Chondrocyte (in vitro differentiated cells): ENCODE results near the gene OSBPL2. TPM values are rescaled to one million over a fixed set of nuclear protein-coding genes. Genes with fewer than 3 reads are reported as not detected.

ENCODE experiments used
- DNase-seq: peaks from one replicate; pipeline ENCODE4 v3.0.0; 2021; ENCODE audit warnings: mixed read lengths, low spot score
- H3K27ac Mint-ChIP-seq: one replicate; pipeline ENCODE4 v1.8.0; 2021; ENCODE audit warnings: mild to moderate bottlenecking, moderate library complexity, mixed read lengths; ENCODE audit not compliant: unreplicated experiment
- H3K27me3 Mint-ChIP-seq: 2 replicates; pipeline ENCODE4 v1.8.0; 2021; ENCODE audit warnings: low read depth, mixed read lengths
- H3K36me3 Mint-ChIP-seq: 2 replicates; pipeline ENCODE4 v1.8.0; 2021; ENCODE audit warnings: low read depth, mixed read lengths
- H3K4me1 Mint-ChIP-seq: 2 replicates; pipeline ENCODE4 v1.8.0; 2021; ENCODE audit warnings: low read depth, mild to moderate bottlenecking, mixed read lengths
- H3K4me3 Mint-ChIP-seq: one replicate; pipeline ENCODE4 v1.8.0; 2021; ENCODE audit warnings: mild to moderate bottlenecking, moderate library complexity, mixed read lengths; ENCODE audit not compliant: unreplicated experiment
- H3K9me3 Mint-ChIP-seq: 2 replicates; pipeline ENCODE4 v1.8.0; 2021; ENCODE audit warnings: low read depth, mixed read lengths
- CTCF ChIP-seq: fragments of 200-600 bp; sonication (generic); IDR thresholded peaks from 2 replicates; pipeline ENCODE4 v1.5.0; 2021; ENCODE audit warnings: antibody characterized with exemption, mild to moderate bottlenecking, moderate library complexity
- total RNA-seq: library from RNA; stranded (reverse); gene quantifications from 3 replicates; pipeline ENCODE4 v1.2.1, GENCODE V29; 2021

OSBPL2 gene
- total RNA-seq, 1 donor from 2014 or later, result 48.3 TPM

GRCh38 chr20:62316331-62317166 lies 78.2 kb downstream of the OSBPL2 start:
- H3K27me3 Mint-ChIP-seq, result no peaks in the 10 kb centered on the region
- H3K9me3 Mint-ChIP-seq, result no peaks in the 10 kb centered on the region
- no peaks in the 10 kb centered on the region for H3K4me1 Mint-ChIP-seq
- no peak overlapping the region for H3K4me3 Mint-ChIP-seq
- H3K27ac Mint-ChIP-seq, result no peak overlapping the region
- TF ChIP-seq CTCF, result no peak
- H3K36me3 Mint-ChIP-seq, result peaks cover 14% of the 10 kb centered on the region
- DNase-seq, result no peak

- no peak for DNase-seq
- no peak overlapping the region for H3K4me3 Mint-ChIP-seq
- peaks cover 15% of the 10 kb centered on the region for H3K36me3 Mint-ChIP-seq
- no peaks in the 10 kb centered on the region for H3K4me1 Mint-ChIP-seq
- H3K27ac Mint-ChIP-seq, result no peak overlapping the region
- no peaks in the 10 kb centered on the region for H3K27me3 Mint-ChIP-seq
- no peak for TF ChIP-seq CTCF
- no peaks in the 10 kb centered on the region for H3K9me3 Mint-ChIP-seq
Observed at GRCh38 chr20:62317167-62317655, 78.9 kb downstream of the OSBPL2 start.

- Mint-ChIP-seq H3K4me3 (no peak overlapping the region), H3K27me3 (no peaks in the 10 kb centered on the region), H3K36me3 (peaks cover 15% of the 10 kb centered on the region), H3K27ac (peak overlapping the region; percentile 5), H3K4me1 (no peaks in the 10 kb centered on the region), H3K9me3 (no peaks in the 10 kb centered on the region)
- TF ChIP-seq CTCF, result no peak
- DNase-seq, result no peak
Observed at GRCh38 chr20:62318400-62319345, 80.4 kb downstream of the OSBPL2 start.

- H3K27me3 Mint-ChIP-seq, result no peaks in the 10 kb centered on the region
- no peaks in the 10 kb centered on the region for H3K4me1 Mint-ChIP-seq
- no peak for DNase-seq
- TF ChIP-seq CTCF, result no peak
- no peak overlapping the region for H3K4me3 Mint-ChIP-seq
- H3K36me3 Mint-ChIP-seq, result peaks cover 18% of the 10 kb centered on the region
- no peaks in the 10 kb centered on the region for H3K9me3 Mint-ChIP-seq
- H3K27ac Mint-ChIP-seq, result no peak overlapping the region
Observed at GRCh38 chr20:62319346-62319909, 81.1 kb downstream of the OSBPL2 start.
